Activated T-cell treated with anti-CD3 and anti-CD28 coated beads, Interleukin-2, amount 50 U/mL, for 48 hours (primary cell): ENCODE data around the gene POMP.

Experiments
- DNase-seq, 2 experiments: peaks; one replicate each; pipeline ENCODE4 v3.0.0-alpha.2; 2020

Gene POMP

GRCh38 chr13:28658796-28659620 is at the start of gene POMP:
POMP (plus strand) TSS chr13:28659130; CDS start chr13:28659185, 55 bp downstream.
- peak; percentile 94 to 95 for DNase-seq

DNA sequence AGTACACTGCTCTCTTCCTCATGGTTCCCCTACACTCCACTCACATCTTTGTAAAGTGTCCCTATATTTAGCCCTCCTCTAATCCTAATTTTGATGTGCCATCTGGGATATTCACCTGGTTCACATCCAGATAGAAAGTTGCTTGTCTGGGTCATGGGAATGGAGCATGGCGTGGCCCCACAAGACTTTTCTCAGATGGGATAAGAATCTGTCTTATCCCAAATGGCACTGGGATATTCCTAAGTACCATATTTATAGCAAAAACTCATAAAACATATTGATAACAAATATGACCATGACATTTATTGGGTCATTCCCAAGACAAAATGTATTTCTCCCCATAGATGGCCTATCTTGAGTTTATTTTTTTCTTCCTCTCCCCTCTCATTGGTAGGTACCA is 49.5 kb upstream of the POMP start:
- no peak for DNase-seq

GRCh38 chr13:28609926-28610325 is 49.0 kb upstream of the POMP start:
- DNase-seq, result no peak

- DNase-seq, result peak; percentile 22 to 26
Measured at GRCh38 chr13:28610996-28611395, 47.9 kb upstream of the POMP start.

GRCh38 chr13:28611654-28612131 is 47.2 kb upstream of the POMP start:
- DNase-seq, result peak in 1 of 2 experiments; percentile 26

DNA sequence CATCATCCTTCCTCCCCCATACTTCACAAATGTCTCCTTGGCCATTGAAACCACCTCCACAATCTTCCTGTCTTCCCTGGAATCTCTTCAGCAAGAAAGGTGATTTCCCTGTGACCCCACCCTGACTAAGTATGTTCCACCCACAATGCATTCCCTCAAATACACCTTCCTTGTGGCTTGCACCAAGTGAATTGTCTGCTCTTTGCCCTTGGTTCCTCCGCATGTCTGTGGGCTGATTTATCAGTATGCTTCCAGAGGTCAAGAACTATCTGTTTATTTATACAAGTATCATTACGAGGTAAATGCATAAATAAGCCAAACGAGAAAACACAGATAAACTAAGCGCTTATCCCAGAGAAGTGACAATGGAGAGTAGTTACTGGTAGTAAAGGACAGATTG is 45.4 kb upstream of the POMP start:
- DNase-seq, result no peak

DNA sequence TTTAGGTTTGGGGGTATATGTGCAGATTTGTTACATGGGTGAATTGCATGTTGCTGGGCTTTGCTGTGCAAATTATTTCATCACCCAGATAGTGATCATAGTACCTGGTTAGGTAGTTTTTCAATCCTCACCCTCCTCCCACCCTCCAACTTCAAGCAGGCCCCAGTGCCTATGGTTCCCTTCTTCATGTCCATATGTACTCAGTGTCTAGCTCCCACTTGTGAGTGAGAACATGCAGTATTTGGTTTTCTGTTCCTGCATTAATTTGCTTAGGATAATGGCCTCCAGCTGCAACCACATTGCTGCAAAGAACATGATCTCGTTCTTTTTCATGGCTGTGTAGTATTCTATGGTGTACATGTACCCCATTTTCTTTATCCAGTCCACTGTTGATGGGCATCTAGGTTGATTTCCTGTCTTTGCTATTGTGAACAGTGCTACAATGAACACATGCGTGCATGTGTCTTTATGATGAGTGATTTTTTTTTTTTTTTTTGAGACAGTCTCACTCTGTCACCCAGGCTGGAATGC is 42.9 kb upstream of the POMP start:
- DNase-seq, result no peak

GRCh38 chr13:28618230-28618994 is 40.5 kb upstream of the POMP start:
- no peak for DNase-seq

- DNase-seq, result no peak
Measured at GRCh38 chr13:28620011-28620830, 38.7 kb upstream of the POMP start.

GRCh38 chr13:28621449-28621848 is 37.5 kb upstream of the POMP start:
- DNase-seq, result no peak

DNA sequence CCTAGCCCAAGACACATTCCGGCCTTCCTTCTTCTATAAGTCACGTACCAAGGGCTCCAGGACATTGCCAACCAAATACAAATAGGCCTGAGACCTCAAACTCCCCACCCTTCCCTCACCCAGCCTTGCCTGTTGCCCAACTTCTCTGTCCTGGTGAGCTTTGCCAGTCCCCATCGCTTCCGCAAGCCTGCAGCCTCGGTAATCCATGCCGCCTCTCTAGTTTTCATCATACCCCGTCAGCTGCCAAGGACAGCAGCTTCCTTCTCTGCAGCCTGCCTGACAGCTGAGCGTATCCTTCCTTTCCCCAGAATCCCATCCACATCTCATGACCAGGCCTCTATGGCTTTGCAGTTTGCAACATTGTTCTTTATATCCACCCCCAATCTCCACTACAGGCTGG is 36.6 kb upstream of the POMP start:
- no peak for DNase-seq

DNA sequence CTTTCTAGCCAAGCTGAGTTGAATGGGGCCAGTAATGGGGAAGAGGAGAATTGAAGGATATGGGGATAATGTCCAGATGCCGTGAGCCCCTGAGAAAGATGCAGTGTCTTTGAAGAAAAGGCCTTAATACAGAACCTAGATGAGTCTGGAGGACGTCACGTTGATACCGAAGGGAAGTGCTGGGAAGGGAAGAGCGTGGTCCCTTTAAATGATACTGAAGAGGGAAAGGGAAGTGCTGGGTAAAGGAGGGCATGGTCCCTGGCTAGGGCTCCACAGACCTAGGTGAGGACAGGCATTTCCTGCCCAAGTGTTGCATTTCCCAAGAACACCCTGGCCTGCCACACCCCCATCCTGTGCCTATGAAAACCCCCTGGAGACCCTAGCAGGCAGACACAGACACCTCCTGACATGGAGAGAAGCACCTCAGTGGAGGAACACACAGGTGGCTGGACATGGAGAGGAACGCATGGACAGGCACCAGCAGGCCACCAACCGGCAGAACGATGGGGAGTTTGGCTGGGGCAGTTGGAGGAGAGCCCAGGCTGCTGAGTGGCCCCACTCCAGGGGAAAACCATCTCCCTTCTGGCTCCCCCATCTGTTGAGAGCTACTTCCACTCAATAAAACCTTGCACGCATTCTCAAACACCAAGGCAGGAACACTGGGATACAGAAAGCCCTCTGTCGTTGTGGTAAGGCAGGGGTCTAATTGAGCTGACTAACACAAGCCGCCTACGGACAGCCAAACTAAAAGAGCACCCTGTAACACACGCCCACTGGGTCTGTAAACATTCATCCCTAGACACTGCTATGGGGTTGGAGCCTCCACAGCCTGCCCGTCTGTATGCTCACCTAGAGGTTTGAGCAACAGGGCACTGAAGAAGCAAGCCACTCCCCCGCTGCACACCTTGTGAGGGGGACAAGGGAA is 34.9 kb upstream of the POMP start:
- no peak for DNase-seq

GRCh38 chr13:28624707-28625432 is 34.1 kb upstream of the POMP start:
- DNase-seq, result no peak

DNA sequence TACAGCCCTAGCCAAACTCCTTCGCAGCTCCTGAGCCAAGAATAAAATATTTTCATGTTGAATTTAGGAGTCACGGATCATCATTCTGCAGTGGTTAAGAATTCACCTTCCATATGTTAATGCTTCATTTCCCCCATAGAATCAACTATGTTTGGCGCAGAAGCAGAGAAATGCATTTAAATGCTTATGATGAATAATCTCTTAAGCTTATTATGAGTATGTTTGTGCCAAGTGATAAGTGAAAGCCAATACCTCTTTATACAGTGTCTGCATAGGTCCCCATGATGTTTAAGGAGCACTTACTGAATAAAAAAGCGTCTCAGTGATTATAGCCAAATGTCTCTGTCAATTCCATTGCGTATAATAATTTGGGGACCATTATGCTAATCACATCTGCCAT is 32.7 kb upstream of the POMP start:
- DNase-seq, result no peak

DNA sequence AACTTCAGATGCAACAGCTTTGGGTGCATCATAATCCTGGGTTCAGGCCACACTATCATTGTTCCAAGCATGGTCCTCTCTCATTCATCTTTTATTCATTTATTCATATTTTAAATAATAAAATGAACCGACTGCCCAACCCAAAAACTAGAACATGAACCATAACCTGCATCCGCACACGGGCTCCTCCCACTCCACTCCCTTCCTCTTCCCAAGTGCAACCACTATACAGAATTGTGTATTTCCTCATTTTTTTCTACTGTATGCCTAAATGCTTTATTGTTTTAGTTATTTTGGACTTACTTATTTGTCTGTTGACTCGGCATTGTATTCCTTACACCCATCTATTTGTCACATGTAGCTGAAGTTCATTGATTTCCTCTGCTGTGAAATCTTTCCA is 30.7 kb upstream of the POMP start:
- DNase-seq, result no peak

DNA sequence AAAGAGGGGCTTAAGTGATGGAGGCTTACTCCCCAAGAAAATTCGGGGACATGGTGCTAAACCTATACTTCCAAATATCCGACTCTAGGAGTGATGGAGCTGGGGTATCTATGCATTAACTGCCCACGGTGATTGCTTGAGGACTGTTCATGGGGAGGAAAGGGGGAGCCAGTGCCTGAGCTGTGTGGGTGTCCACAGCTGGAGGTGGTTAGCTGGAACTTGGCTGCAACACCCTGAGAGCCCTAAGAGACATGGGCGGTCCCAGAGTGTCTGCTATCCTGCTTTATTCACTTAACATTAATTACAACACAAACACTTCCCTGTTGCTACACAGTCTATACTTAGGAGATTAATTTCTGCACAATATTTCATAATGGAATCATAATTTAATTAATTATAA is 28.1 kb upstream of the POMP start:
- DNase-seq, result no peak

GRCh38 chr13:28631801-28632200 is 27.1 kb upstream of the POMP start:
- DNase-seq, result no peak

DNA sequence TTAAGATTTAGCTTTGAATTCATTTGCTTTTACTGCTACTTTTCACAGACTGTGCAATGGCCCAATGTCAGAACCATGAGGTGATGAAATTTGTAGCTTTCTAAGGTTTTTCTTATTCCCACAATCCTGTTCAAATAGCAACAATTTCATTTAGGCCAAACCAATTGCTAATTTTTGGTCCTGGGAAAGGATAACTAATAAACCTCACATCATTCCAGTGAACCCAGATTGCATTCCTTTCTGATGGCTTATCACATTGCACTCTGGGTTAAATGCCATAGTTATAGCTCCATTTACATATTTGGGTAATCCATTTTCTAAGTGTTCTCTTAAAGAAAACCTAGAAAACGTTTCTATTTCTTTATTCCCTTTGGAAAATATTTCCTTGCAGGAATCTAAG is 22.9 kb upstream of the POMP start:
- DNase-seq, result no peak

- DNase-seq, result peak; percentile 67 to 73
Measured at GRCh38 chr13:28636677-28637317, 22.1 kb upstream of the POMP start.

GRCh38 chr13:28637714-28638355 is 21.1 kb upstream of the POMP start:
- DNase-seq, result no peak
